WTC11 (cell line): ENCODE data around the gene ACTR3C. TPM values are rescaled to one million over a fixed set of nuclear protein-coding genes. Genes with fewer than 3 reads are reported as not detected.

ENCODE experiments used
- ATAC-seq: fragments of 200-7000 bp; cut with Tn5 transposase; 2 replicates; pipeline ENCODE4 v1.10.0; 2021; ENCODE audit warnings: mild to moderate bottlenecking, moderate library complexity
- CTCF ChIA-PET: fragments of 300-600 bp; sonication (Branson Sonifier 250); formaldehyde crosslinking; loops from one replicate; lab custom pipeline; 2021; ENCODE audit warnings: antibody characterized with exemption; lab: Charles Lee
- POLR2A ChIA-PET: fragments of 350-600 bp; sonication (Branson Sonifier 250); formaldehyde crosslinking; loops from one replicate; lab custom pipeline; 2021; ENCODE audit warnings: antibody characterized with exemption; lab: Charles Lee
- DNase-seq: peaks from one replicate; pipeline ENCODE4 v3.0.0; 2021; ENCODE audit warnings: low spot score
- H3K27ac Mint-ChIP-seq: 2 replicates; pipeline ENCODE4 v1.8.0; 2021; ENCODE audit warnings: mixed read lengths
- H3K27me3 Mint-ChIP-seq: 2 replicates; pipeline ENCODE4 v1.8.0; 2021; ENCODE audit warnings: low read depth, mild to moderate bottlenecking, moderate library complexity, mixed read lengths
- H3K36me3 Mint-ChIP-seq: 2 replicates; pipeline ENCODE4 v1.8.0; 2021; ENCODE audit warnings: mixed read lengths
- H3K4me1 Mint-ChIP-seq: 2 replicates; pipeline ENCODE4 v1.8.0; 2022; ENCODE audit warnings: mixed read lengths
- H3K4me3 Mint-ChIP-seq: 2 replicates; pipeline ENCODE4 v1.8.0; 2021; ENCODE audit warnings: mild to moderate bottlenecking, moderate library complexity, mixed read lengths
- H3K9me3 Mint-ChIP-seq: 2 replicates; pipeline ENCODE4 v1.8.0; 2021; ENCODE audit warnings: mixed read lengths
- CREB1 ChIP-seq: sonication (generic); formaldehyde crosslinking; IDR thresholded peaks from 2 replicates; pipeline ENCODE4 v1.8.0; 2023; ENCODE audit warnings: mild to moderate bottlenecking, missing genetic modification reagents
- GABPB1 ChIP-seq: sonication (generic); formaldehyde crosslinking; IDR thresholded peaks from 2 replicates; pipeline ENCODE4 v1.8.1; 2023; ENCODE audit warnings: mild to moderate bottlenecking, missing genetic modification reagents
- NR1H2 ChIP-seq: sonication (generic); formaldehyde crosslinking; IDR thresholded peaks from 2 replicates; pipeline ENCODE4 v1.9.0; 2021; ENCODE audit warnings: mild to moderate bottlenecking, moderate library complexity, missing genetic modification reagents
- RELA ChIP-seq: sonication (generic); formaldehyde crosslinking; IDR thresholded peaks from 2 replicates; pipeline ENCODE4 v1.8.1; 2022; ENCODE audit warnings: missing genetic modification reagents, mild to moderate bottlenecking, borderline replicate concordance
- total RNA-seq: library from RNA; stranded (reverse); gene quantifications from 3 replicates; pipeline ENCODE4 v1.2.3, GENCODE V29; 2021
- TF ChIP-seq, protein P1 (sequence below): sonication (generic); formaldehyde crosslinking; IDR thresholded peaks from 2 replicates; pipeline ENCODE4 v1.8.0; 2023; ENCODE audit warnings: missing genetic modification reagents
- TF ChIP-seq, protein P2 (sequence below): sonication (generic); formaldehyde crosslinking; IDR thresholded peaks from 2 replicates; pipeline ENCODE4 v1.8.1; 2022; ENCODE audit warnings: missing genetic modification reagents, borderline replicate concordance
- TF ChIP-seq, protein P3 (sequence below): sonication (generic); formaldehyde crosslinking; conservative IDR thresholded peaks from 2 replicates; pipeline ENCODE4 v1.8.1; 2023; ENCODE audit warnings: mild to moderate bottlenecking, low read depth, missing genetic modification reagents, moderate library complexity
- TF ChIP-seq, protein P4 (sequence below): sonication (generic); formaldehyde crosslinking; IDR thresholded peaks from 2 replicates; pipeline ENCODE4 v1.8.0; 2022; ENCODE audit warnings: mild to moderate bottlenecking, missing genetic modification reagents
- TF ChIP-seq, protein P5 (sequence below): fragments of 250-450 bp; sonication (Bioruptor Pico); IDR thresholded peaks from 2 replicates; pipeline ENCODE4 v1.9.0; 2021; ENCODE audit warnings: mild to moderate bottlenecking, borderline replicate concordance
- TF ChIP-seq, protein P6 (sequence below): sonication (generic); formaldehyde crosslinking; IDR thresholded peaks from 2 replicates; pipeline ENCODE4 v1.8.0; 2022; ENCODE audit warnings: mild to moderate bottlenecking, missing genetic modification reagents

Gene ACTR3C
- total RNA-seq, 1 experiment from 2014 or later = 1.4 TPM

DNA sequence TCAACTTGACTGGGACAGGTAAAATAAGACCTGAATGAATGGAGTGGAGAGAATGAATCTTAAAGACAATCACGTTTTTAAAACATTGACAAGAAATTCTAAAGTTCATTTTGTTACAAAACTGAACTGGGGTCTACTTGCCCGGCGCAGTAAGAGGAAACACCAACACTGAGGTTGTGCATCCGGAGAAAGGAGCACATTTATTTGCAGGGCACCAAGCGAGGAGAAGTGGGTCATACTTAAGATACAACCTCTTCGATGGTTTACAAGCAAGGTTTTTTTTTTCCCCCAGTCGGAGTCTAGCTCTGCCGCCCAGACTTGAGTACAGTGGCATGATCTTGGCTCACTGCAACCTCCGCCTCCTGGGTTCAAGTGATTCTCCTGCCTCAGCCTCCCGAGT lies 41.8 kb upstream of the ACTR3C start (continued):
- TF ChIP-seq, protein P1, sequence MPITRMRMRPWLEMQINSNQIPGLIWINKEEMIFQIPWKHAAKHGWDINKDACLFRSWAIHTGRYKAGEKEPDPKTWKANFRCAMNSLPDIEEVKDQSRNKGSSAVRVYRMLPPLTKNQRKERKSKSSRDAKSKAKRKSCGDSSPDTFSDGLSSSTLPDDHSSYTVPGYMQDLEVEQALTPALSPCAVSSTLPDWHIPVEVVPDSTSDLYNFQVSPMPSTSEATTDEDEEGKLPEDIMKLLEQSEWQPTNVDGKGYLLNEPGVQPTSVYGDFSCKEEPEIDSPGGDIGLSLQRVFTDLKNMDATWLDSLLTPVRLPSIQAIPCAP (CRISPR knock-in tag) = no peak
- TF ChIP-seq, all 79 proteins: peak for 0

DNA sequence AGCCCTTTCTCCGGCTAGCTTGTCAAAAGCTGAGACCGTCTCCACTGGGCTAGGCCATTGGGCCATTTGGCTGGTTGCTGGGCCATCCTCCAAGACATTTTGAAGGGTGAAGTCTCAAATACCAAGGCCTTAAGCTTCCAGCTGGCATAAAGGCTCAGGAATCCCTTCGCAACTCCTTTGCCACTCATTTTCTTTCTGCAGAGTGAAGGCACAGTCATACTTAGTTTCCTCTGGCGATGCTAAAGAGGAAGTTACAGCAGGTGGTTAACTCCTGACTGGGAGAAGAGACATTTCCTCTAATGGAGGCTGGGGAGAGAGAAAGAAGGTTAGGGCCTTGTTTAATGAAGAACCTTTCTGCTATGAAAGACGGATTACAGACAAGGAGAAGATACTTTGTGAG lies 40.5 kb upstream of the ACTR3C start:
- Mint-ChIP-seq H3K9me3 (no peaks in the 10 kb centered on the region; the same call in 1 of the 2 replicates), H3K4me3 (no peak overlapping the region), H3K27ac (no peak overlapping the region), H3K36me3 (no peaks in the 10 kb centered on the region), H3K4me1 (peaks cover 49% of the 10 kb centered on the region)
- POLR2A ChIA-PET = no interaction called here
- CTCF ChIA-PET = interaction anchor here (0.8 to 1.7 kb wide), 2 partner anchors 20 to 42 kb away, joined by 3 to 5 read pairs; a partner anchor contains a TSS
- no peak for ATAC-seq
- TF ChIP-seq, protein P2, sequence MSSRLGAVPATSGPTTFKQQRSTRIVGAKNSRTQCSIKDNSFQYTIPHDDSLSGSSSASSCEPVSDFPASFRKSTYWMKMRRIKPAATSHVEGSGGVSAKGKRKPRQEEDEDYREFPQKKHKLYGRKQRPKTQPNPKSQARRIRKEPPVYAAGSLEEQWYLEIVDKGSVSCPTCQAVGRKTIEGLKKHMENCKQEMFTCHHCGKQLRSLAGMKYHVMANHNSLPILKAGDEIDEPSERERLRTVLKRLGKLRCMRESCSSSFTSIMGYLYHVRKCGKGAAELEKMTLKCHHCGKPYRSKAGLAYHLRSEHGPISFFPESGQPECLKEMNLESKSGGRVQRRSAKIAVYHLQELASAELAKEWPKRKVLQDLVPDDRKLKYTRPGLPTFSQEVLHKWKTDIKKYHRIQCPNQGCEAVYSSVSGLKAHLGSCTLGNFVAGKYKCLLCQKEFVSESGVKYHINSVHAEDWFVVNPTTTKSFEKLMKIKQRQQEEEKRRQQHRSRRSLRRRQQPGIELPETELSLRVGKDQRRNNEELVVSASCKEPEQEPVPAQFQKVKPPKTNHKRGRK = no peak
- TF ChIP-seq, protein P3, sequence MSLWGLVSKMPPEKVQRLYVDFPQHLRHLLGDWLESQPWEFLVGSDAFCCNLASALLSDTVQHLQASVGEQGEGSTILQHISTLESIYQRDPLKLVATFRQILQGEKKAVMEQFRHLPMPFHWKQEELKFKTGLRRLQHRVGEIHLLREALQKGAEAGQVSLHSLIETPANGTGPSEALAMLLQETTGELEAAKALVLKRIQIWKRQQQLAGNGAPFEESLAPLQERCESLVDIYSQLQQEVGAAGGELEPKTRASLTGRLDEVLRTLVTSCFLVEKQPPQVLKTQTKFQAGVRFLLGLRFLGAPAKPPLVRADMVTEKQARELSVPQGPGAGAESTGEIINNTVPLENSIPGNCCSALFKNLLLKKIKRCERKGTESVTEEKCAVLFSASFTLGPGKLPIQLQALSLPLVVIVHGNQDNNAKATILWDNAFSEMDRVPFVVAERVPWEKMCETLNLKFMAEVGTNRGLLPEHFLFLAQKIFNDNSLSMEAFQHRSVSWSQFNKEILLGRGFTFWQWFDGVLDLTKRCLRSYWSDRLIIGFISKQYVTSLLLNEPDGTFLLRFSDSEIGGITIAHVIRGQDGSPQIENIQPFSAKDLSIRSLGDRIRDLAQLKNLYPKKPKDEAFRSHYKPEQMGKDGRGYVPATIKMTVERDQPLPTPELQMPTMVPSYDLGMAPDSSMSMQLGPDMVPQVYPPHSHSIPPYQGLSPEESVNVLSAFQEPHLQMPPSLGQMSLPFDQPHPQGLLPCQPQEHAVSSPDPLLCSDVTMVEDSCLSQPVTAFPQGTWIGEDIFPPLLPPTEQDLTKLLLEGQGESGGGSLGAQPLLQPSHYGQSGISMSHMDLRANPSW = no peak
- TF ChIP-seq NR1H2 (CRISPR knock-in tag) (no peak), CREB1 (CRISPR knock-in tag) (no peak), GABPB1 (CRISPR knock-in tag) (no peak), RELA (no peak)
- TF ChIP-seq, protein P4, sequence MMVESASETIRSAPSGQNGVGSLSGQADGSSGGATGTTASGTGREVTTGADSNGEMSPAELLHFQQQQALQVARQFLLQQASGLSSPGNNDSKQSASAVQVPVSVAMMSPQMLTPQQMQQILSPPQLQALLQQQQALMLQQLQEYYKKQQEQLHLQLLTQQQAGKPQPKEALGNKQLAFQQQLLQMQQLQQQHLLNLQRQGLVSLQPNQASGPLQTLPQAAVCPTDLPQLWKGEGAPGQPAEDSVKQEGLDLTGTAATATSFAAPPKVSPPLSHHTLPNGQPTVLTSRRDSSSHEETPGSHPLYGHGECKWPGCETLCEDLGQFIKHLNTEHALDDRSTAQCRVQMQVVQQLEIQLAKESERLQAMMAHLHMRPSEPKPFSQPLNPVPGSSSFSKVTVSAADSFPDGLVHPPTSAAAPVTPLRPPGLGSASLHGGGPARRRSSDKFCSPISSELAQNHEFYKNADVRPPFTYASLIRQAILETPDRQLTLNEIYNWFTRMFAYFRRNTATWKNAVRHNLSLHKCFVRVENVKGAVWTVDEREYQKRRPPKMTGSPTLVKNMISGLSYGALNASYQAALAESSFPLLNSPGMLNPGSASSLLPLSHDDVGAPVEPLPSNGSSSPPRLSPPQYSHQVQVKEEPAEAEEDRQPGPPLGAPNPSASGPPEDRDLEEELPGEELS (CRISPR knock-in tag) = no peak
- TF ChIP-seq, protein P5, sequence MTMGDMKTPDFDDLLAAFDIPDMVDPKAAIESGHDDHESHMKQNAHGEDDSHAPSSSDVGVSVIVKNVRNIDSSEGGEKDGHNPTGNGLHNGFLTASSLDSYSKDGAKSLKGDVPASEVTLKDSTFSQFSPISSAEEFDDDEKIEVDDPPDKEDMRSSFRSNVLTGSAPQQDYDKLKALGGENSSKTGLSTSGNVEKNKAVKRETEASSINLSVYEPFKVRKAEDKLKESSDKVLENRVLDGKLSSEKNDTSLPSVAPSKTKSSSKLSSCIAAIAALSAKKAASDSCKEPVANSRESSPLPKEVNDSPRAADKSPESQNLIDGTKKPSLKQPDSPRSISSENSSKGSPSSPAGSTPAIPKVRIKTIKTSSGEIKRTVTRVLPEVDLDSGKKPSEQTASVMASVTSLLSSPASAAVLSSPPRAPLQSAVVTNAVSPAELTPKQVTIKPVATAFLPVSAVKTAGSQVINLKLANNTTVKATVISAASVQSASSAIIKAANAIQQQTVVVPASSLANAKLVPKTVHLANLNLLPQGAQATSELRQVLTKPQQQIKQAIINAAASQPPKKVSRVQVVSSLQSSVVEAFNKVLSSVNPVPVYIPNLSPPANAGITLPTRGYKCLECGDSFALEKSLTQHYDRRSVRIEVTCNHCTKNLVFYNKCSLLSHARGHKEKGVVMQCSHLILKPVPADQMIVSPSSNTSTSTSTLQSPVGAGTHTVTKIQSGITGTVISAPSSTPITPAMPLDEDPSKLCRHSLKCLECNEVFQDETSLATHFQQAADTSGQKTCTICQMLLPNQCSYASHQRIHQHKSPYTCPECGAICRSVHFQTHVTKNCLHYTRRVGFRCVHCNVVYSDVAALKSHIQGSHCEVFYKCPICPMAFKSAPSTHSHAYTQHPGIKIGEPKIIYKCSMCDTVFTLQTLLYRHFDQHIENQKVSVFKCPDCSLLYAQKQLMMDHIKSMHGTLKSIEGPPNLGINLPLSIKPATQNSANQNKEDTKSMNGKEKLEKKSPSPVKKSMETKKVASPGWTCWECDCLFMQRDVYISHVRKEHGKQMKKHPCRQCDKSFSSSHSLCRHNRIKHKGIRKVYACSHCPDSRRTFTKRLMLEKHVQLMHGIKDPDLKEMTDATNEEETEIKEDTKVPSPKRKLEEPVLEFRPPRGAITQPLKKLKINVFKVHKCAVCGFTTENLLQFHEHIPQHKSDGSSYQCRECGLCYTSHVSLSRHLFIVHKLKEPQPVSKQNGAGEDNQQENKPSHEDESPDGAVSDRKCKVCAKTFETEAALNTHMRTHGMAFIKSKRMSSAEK (CRISPR knock-in tag) = no peak
- TF ChIP-seq, protein P6, sequence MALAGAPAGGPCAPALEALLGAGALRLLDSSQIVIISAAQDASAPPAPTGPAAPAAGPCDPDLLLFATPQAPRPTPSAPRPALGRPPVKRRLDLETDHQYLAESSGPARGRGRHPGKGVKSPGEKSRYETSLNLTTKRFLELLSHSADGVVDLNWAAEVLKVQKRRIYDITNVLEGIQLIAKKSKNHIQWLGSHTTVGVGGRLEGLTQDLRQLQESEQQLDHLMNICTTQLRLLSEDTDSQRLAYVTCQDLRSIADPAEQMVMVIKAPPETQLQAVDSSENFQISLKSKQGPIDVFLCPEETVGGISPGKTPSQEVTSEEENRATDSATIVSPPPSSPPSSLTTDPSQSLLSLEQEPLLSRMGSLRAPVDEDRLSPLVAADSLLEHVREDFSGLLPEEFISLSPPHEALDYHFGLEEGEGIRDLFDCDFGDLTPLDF (CRISPR knock-in tag) = no peak
- TF ChIP-seq, all 79 proteins: peak for 0
- peak; percentile 7 for DNase-seq
- no peaks in the 10 kb centered on the region; the same call in 1 of the 2 replicates for H3K27me3 Mint-ChIP-seq
